Measurements from ENCODE around the gene ANGPTL2. TPM values are rescaled to one million over a fixed set of nuclear protein-coding genes. Genes with fewer than 3 reads are reported as not detected.

The ANGPTL2 gene
- total RNA-seq = 17.6 TPM

GRCh38 chr9:127122176-127123063 is at the start of gene ANGPTL2:
TSS of gene ANGPTL2 (minus strand) at chr9:127122635. CDS start at chr9:127108731, 13,904 bp downstream.

Other genes with a start within 250 kb of the ANGPTL2 start
- gene RALGPS1, start 207.9 kb downstream of the ANGPTL2 start, total RNA-seq = 26.6 TPM
- 35.6 TPM for gene GARNL3, start 142.1 kb upstream of the ANGPTL2 start, total RNA-seq